Suprapubic skin (tissue), 4 donors: ENCODE results near the gene CTAGE6. TPM values are rescaled to one million over a fixed set of nuclear protein-coding genes. Genes with fewer than 3 reads are reported as not detected.
A peak's percentile ranks its signal among the peaks of the same experiment; 100 is the strongest.
"Not testable (repeated sequence)": the region's sequence is repeated elsewhere in the genome, so short reads cannot be mapped to it uniquely, and the experiment has no call there.

ENCODE experiments used
- DNase-seq, 2 donors: peaks; one replicate each; pipeline ENCODE4 v3.0.0-alpha.2; 2019; ENCODE audit warnings: low spot score in 2 of 2
- H3K27ac ChIP-seq: fragments of 200-600 bp; sonication (generic); one replicate; pipeline ENCODE4 v1.5.1; 2019
- H3K27me3 ChIP-seq: fragments of 200-600 bp; sonication (generic); one replicate; pipeline ENCODE4 v1.5.1; 2019
- H3K36me3 ChIP-seq: fragments of 200-600 bp; sonication (generic); one replicate; pipeline ENCODE4 v1.5.1; 2019
- H3K4me1 ChIP-seq: fragments of 200-600 bp; sonication (generic); one replicate; pipeline ENCODE4 v1.5.1; 2019
- H3K4me3 ChIP-seq: fragments of 200-600 bp; sonication (generic); one replicate; pipeline ENCODE4 v1.5.1; 2019; ENCODE audit warnings: mild to moderate bottlenecking
- H3K9me3 ChIP-seq: fragments of 200-600 bp; sonication (generic); one replicate; pipeline ENCODE4 v1.5.1; 2019
- CTCF ChIP-seq, 2 donors: fragments of 200-600 bp in 1 of 2; fragments of 450-650 bp in 1 of 2; sonication (generic) in 1 of 2; IDR thresholded peaks; one replicate each; pipeline ENCODE4 v1.5.1; 2016 to 2019; ENCODE audit warnings: antibody characterized with exemption in 2 of 2, mild to moderate bottlenecking in 1 of 2, moderate library complexity in 1 of 2
- EP300 ChIP-seq: sonication (generic); formaldehyde crosslinking; IDR thresholded peaks from one replicate; pipeline ENCODE4 v1.6.1; 2017; ENCODE audit warnings: antibody characterized with exemption
- POLR2A ChIP-seq, 2 donors: fragments of 450-650 bp; IDR thresholded peaks; one replicate each; pipeline ENCODE4 v1.6.1; 2017; ENCODE audit warnings: antibody characterized with exemption in 2 of 2, mild to moderate bottlenecking in 2 of 2, moderate library complexity in 2 of 2
- POLR2AphosphoS5 ChIP-seq, 3 donors: sonication (generic); formaldehyde crosslinking; IDR thresholded peaks; one replicate each; pipeline ENCODE4 v1.6.1; 2017; ENCODE audit warnings: antibody characterized with exemption in 3 of 3
- WGBS: methylation state at CpG from one replicate; pipeline ENCODE4 v1.1.5; 2018; 5-methylcytosine and 5-hydroxymethylcytosine counted together
- total RNA-seq, 4 donors: library from RNA; depleted of rRNA; stranded (reverse); fragments of >200 nt; gene quantifications; one replicate each; pipeline ENCODE4 v1.1.0, GENCODE V29; 2016

Gene CTAGE6
- total RNA-seq, 4 donors from 2014 or later = 4.7 TPM; not detected in 3

- H3K27ac ChIP-seq, H3K4me3 ChIP-seq, H3K4me1 ChIP-seq, DNase-seq, H3K9me3 ChIP-seq, H3K27me3 ChIP-seq, H3K36me3 ChIP-seq: not testable (repeated sequence)
- 23% methylated on average over 5 of the region's 5 CpGs for WGBS
- TF ChIP-seq CTCF (IDR thresholded peaks at IDR 0.05) = peak; percentile 27 to 39
These were observed 20.3 kb downstream of the CTAGE6 start for GRCh38 chr7:143737037-143737819.

- no peak for DNase-seq
- Histone ChIP-seq H3K27me3 (no peaks in the 10 kb centered on the region), H3K27ac (no peak overlapping the region), H3K4me1 (no peaks in the 10 kb centered on the region), H3K4me3 (no peak overlapping the region), H3K36me3 (no peaks in the 10 kb centered on the region), H3K9me3 (no peaks in the 10 kb centered on the region)
- TF ChIP-seq POLR2AphosphoS5 (IDR thresholded peaks at IDR 0.05) (no peak), CTCF (IDR thresholded peaks at IDR 0.05) (no peak), POLR2A (IDR thresholded peaks at IDR 0.05) (no peak), EP300 (no peak)
- 91% methylated on average over 4 of the region's 4 CpGs for WGBS
These were observed 21.5 kb downstream of the CTAGE6 start for GRCh38 chr7:143735962-143736361.

- TF ChIP-seq POLR2AphosphoS5 (IDR thresholded peaks at IDR 0.05) = no peak
- TF ChIP-seq POLR2A (IDR thresholded peaks at IDR 0.05) = no peak
- no peak for TF ChIP-seq EP300
- no peak overlapping the region for H3K4me3 ChIP-seq
- H3K9me3 ChIP-seq = no peaks in the 10 kb centered on the region
- peaks cover 2% of the 10 kb centered on the region for H3K36me3 ChIP-seq
- 96% methylated on average over 5 of the region's 5 CpGs for WGBS
- H3K27me3 ChIP-seq = no peaks in the 10 kb centered on the region
- H3K27ac ChIP-seq = no peak overlapping the region
- DNase-seq = no peak
- H3K4me1 ChIP-seq = no peaks in the 10 kb centered on the region
These were observed 23.6 kb downstream of the CTAGE6 start for GRCh38 chr7:143733876-143734275.

GRCh38 chr7:143728333-143728862 lies 29.1 kb downstream of the CTAGE6 start:
- TF ChIP-seq EP300 (no peak), POLR2A (IDR thresholded peaks at IDR 0.05) (no peak), POLR2AphosphoS5 (IDR thresholded peaks at IDR 0.05) (no peak), CTCF (IDR thresholded peaks at IDR 0.05) (no peak)
- peaks cover 11% of the 10 kb centered on the region for H3K36me3 ChIP-seq

GRCh38 chr7:143727561-143727960 lies 29.9 kb downstream of the CTAGE6 start:
- H3K9me3 ChIP-seq, DNase-seq, H3K4me3 ChIP-seq, H3K27me3 ChIP-seq, H3K27ac ChIP-seq, H3K4me1 ChIP-seq: not testable (repeated sequence)
- WGBS = no CpG with 5 or more reads among the region's 7 CpGs
- peaks cover 11% of the 10 kb centered on the region for H3K36me3 ChIP-seq

More at GRCh38 chr7:143728333-143728862, 29.1 kb downstream of the CTAGE6 start:
- Histone ChIP-seq H3K27me3 (no peaks in the 10 kb centered on the region), H3K4me1 (no peaks in the 10 kb centered on the region), H3K27ac (no peak overlapping the region), H3K9me3 (no peaks in the 10 kb centered on the region), H3K4me3 (no peak overlapping the region)
- 91% methylated on average over 3 of the region's 3 CpGs for WGBS
- DNase-seq = no peak

GRCh38 chr7:143726143-143726542 lies 31.4 kb downstream of the CTAGE6 start:
- H3K4me3 ChIP-seq, H3K9me3 ChIP-seq: not testable (repeated sequence)
- WGBS = no CpG with 5 or more reads among the region's 6 CpGs

GRCh38 chr7:143720335-143720734 lies 37.2 kb downstream of the CTAGE6 start:
- not testable (repeated sequence) for H3K4me1 ChIP-seq, DNase-seq, H3K9me3 ChIP-seq, H3K36me3 ChIP-seq, H3K27me3 ChIP-seq, H3K27ac ChIP-seq, H3K4me3 ChIP-seq
- no CpG with 5 or more reads among the region's 6 CpGs for WGBS

More at GRCh38 chr7:143726143-143726542, 31.4 kb downstream of the CTAGE6 start:
- not testable (repeated sequence) for H3K27ac ChIP-seq, H3K4me1 ChIP-seq, H3K27me3 ChIP-seq, DNase-seq
- peaks cover 11% of the 10 kb centered on the region for H3K36me3 ChIP-seq

GRCh38 chr7:143715543-143716193 lies 41.8 kb downstream of the CTAGE6 start:
- not testable (repeated sequence) for H3K27me3 ChIP-seq, H3K4me3 ChIP-seq, H3K9me3 ChIP-seq, H3K27ac ChIP-seq, H3K4me1 ChIP-seq, H3K36me3 ChIP-seq, DNase-seq

- WGBS = no CpG with 5 or more reads among the region's 11 CpGs
- H3K27me3 ChIP-seq, H3K27ac ChIP-seq, H3K4me3 ChIP-seq, H3K9me3 ChIP-seq, H3K36me3 ChIP-seq, H3K4me1 ChIP-seq, DNase-seq: not testable (repeated sequence)
These were observed 42.7 kb downstream of the CTAGE6 start for GRCh38 chr7:143714581-143715454.
